Sigmoid colon (tissue), 4 donors: ENCODE measurements around the gene GLTPD2.

Experiments
- EP300 ChIP-seq, 4 donors: sonication (generic); formaldehyde crosslinking; IDR thresholded peaks; one replicate each; pipeline ENCODE4 v1.6.1; 2017; ENCODE audit warnings: antibody characterized with exemption in 4 of 4
- POLR2A ChIP-seq, 2 donors: fragments of 450-650 bp; IDR thresholded peaks; one replicate each; pipeline ENCODE4 v1.6.1; 2016; ENCODE audit warnings: antibody characterized with exemption in 2 of 2, mild to moderate bottlenecking in 2 of 2, moderate library complexity in 2 of 2
- POLR2AphosphoS5 ChIP-seq, 4 donors: sonication (generic); formaldehyde crosslinking; IDR thresholded peaks; one replicate each; pipeline ENCODE4 v1.6.1; 2017; ENCODE audit warnings: antibody characterized with exemption in 4 of 4
- TF ChIP-seq, protein P1 (sequence below), 4 experiments: fragments of 450-650 bp in 3 of 4; fragments of 200-600 bp in 1 of 4; IDR thresholded peaks; one replicate each; pipeline ENCODE4 v1.5.1; 2016 to 2019; ENCODE audit warnings: antibody characterized with exemption in 4 of 4, mild to moderate bottlenecking in 3 of 4, moderate library complexity in 2 of 4

DNA sequence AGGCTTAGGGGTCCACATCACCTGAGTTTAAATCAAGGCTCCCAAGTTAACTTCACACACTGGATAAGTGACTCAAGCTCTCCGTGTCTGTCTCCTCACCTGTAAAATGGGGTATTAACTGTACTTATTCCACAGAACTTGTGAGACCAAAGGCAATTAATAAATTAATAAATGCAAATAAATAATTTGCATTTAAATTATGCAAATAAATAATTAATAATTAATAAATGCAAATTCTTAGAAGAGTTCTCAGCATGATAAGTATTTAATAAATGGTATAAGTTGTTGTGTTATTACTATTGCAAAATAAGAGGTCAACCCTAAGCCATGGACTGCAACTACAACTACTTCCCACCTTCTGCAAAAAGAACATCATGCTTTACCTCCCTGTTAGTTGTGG, 35.4 kb upstream of the GLTPD2 start:
- TF ChIP-seq, protein P1, sequence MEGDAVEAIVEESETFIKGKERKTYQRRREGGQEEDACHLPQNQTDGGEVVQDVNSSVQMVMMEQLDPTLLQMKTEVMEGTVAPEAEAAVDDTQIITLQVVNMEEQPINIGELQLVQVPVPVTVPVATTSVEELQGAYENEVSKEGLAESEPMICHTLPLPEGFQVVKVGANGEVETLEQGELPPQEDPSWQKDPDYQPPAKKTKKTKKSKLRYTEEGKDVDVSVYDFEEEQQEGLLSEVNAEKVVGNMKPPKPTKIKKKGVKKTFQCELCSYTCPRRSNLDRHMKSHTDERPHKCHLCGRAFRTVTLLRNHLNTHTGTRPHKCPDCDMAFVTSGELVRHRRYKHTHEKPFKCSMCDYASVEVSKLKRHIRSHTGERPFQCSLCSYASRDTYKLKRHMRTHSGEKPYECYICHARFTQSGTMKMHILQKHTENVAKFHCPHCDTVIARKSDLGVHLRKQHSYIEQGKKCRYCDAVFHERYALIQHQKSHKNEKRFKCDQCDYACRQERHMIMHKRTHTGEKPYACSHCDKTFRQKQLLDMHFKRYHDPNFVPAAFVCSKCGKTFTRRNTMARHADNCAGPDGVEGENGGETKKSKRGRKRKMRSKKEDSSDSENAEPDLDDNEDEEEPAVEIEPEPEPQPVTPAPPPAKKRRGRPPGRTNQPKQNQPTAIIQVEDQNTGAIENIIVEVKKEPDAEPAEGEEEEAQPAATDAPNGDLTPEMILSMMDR (IDR thresholded peaks at IDR 0.05) = no peak
- TF ChIP-seq POLR2A (IDR thresholded peaks at IDR 0.05) (no peak), POLR2AphosphoS5 (IDR thresholded peaks at IDR 0.05) (no peak), EP300 (IDR thresholded peaks at IDR 0.05) (no peak)
